HCT116 (cell line): ENCODE data around the gene DMKN. TPM values are rescaled to one million over a fixed set of nuclear protein-coding genes. Genes with fewer than 3 reads are reported as not detected.
A peak's percentile ranks its signal among the peaks of the same experiment; 100 is the strongest.

Experiments
- ATAC-seq: fragments of 200-7000 bp; cut with Tn5 transposase; 2 replicates; pipeline ENCODE4 v1.9.1; 2020; ENCODE audit warnings: mild to moderate bottlenecking, moderate library complexity
- BruUV-seq: library from RNA; stranded (reverse); fragments of 400-500 nt; replicated peaks from 2 replicates; lab custom pipeline; 2021; lab: Mats Ljungman, UMichigan
- CTCF ChIA-PET: fragments of 300-600 bp; sonication (Branson Sonifier 250); formaldehyde crosslinking; loops from one replicate; lab custom pipeline; 2021; ENCODE audit warnings: antibody characterized with exemption; lab: Charles Lee
- POLR2A ChIA-PET: fragments of 300-600, 350-600 bp; sonication (Branson Sonifier 250); formaldehyde crosslinking; loops from one replicate; lab custom pipeline; 2021; ENCODE audit warnings: antibody characterized with exemption; lab: Charles Lee
- RAD21 ChIA-PET, 2 experiments: fragments of 300-600 bp; sonication (Branson Sonifier 250); formaldehyde crosslinking; loops; one replicate each; lab custom pipeline; 2023; ENCODE audit warnings: low total read pairs in 2 of 2; ENCODE audit not compliant: uncharacterized antibody in 2 of 2, unreplicated experiment in 2 of 2, low non-redundant PET in 1 of 2; lab: Charles Lee
- DNase-seq: peaks from one replicate; pipeline ENCODE4 v3.0.0-alpha.2; 2010; ENCODE audit warnings: low read depth, low spot score
- H2AFZ ChIP-seq: fragments of 200-600 bp; shearing (Covaris generic), sonication (generic); 2 replicates; pipeline ENCODE4 v1.6.1; 2017; ENCODE audit warnings: low read depth, mixed run types, mixed read lengths, antibody characterized with exemption, low read length; ENCODE audit not compliant: poor library complexity, severe bottlenecking
- H3K27ac ChIP-seq: 2 replicates; pipeline ENCODE4 v1.5.1; 2012; ENCODE audit warnings: low read depth, low read length
- H3K27me3 ChIP-seq: fragments of 200-600 bp; sonication (generic); 2 replicates; pipeline ENCODE4 v1.6.1; 2016; ENCODE audit warnings: mixed run types, low read length, mixed read lengths; ENCODE audit not compliant: insufficient read depth
- H3K36me3 ChIP-seq, 2 experiments: fragments of 200-500 bp in 1 of 2; fragments of 200-600 bp in 1 of 2; sonication (Bioruptor generic) in 1 of 2; sonication (generic) in 1 of 2; 2 replicates each; pipeline versions ENCODE4 v1.5.1 to v1.6.1; 2014 to 2016; ENCODE audit warnings: low read length in 2 of 2, inconsistent platforms in 1 of 2, mixed read lengths in 1 of 2, mixed run types in 1 of 2; ENCODE audit not compliant: insufficient read depth in 2 of 2, control insufficient read depth in 1 of 2
- H3K4me1 ChIP-seq, 2 experiments: fragments of 200-600 bp in 1 of 2; sonication (generic) in 1 of 2; 2 replicates each; pipeline versions ENCODE4 v1.5.1 to v1.6.1; 2012 to 2017; ENCODE audit warnings: low read length in 2 of 2, inconsistent platforms in 1 of 2, mild to moderate bottlenecking in 1 of 2, mixed read lengths in 1 of 2, mixed run types in 1 of 2, moderate library complexity in 1 of 2; ENCODE audit not compliant: insufficient read depth in 2 of 2, control insufficient read depth in 1 of 2
- H3K4me2 ChIP-seq: fragments of 200-600 bp; sonication (generic); 2 replicates; pipeline ENCODE4 v1.6.1; 2017; ENCODE audit warnings: mixed run types, low read length, mixed read lengths
- H3K4me3 ChIP-seq, 2 experiments: fragments of 200-600 bp in 1 of 2; sonication (generic) in 1 of 2; replicated peaks in 1 of 2; 2 replicates each; pipeline ENCODE4 v1.5.1; 2011 to 2016; ENCODE audit warnings: low read length in 2 of 2, control low read depth in 1 of 2, low read depth in 1 of 2, mild to moderate bottlenecking in 1 of 2, mixed read lengths in 1 of 2, mixed run types in 1 of 2
- H3K79me2 ChIP-seq: fragments of 200-600 bp; sonication (generic); 2 replicates; pipeline ENCODE4 v1.6.1; 2017; ENCODE audit warnings: mild to moderate bottlenecking, mixed run types, low read length, moderate library complexity, mixed read lengths; ENCODE audit not compliant: insufficient read depth
- H3K9ac ChIP-seq: fragments of 200-600 bp; sonication (generic); 2 replicates; pipeline ENCODE4 v1.6.1; 2016; ENCODE audit warnings: low read length, mixed read lengths
- H3K9me2 ChIP-seq: fragments of 200-600 bp; sonication (generic), shearing (Covaris generic); 2 replicates; pipeline ENCODE4 v1.6.1; 2017; ENCODE audit warnings: mixed run types, mild to moderate bottlenecking, moderate library complexity; ENCODE audit not compliant: insufficient read depth
- H3K9me3 ChIP-seq, 2 experiments: fragments of 200-500 bp in 1 of 2; fragments of 200-600 bp in 1 of 2; sonication (Bioruptor generic) in 1 of 2; sonication (generic) in 1 of 2; 2 replicates each; pipeline ENCODE4 v1.6.1; 2014 to 2017; ENCODE audit warnings: low read length in 2 of 2, mixed read lengths in 2 of 2, inconsistent platforms in 1 of 2, low read depth in 1 of 2, mild to moderate bottlenecking in 1 of 2, mixed run types in 1 of 2, moderate library complexity in 1 of 2; ENCODE audit not compliant: control insufficient read depth in 1 of 2, insufficient read depth in 1 of 2
- H4K20me1 ChIP-seq: fragments of 200-600 bp; sonication (generic), shearing (Covaris generic); 2 replicates; pipeline ENCODE4 v1.6.1; 2017; ENCODE audit warnings: mixed run types, mild to moderate bottlenecking, moderate library complexity; ENCODE audit not compliant: insufficient read depth
- CTCF ChIP-seq, 3 experiments: fragments of 200-600 bp in 1 of 3; sonication (generic) in 1 of 3; IDR thresholded peaks in 2 of 3; conservative IDR thresholded peaks in 1 of 3; 2 replicates each; pipeline ENCODE4 v1.5.1; 2012 to 2017; ENCODE audit warnings: low read depth in 2 of 3, low read length in 2 of 3, antibody characterized with exemption in 1 of 3, borderline replicate concordance in 1 of 3, control low read depth in 1 of 3, mild to moderate bottlenecking in 1 of 3, mixed read lengths in 1 of 3, mixed run types in 1 of 3, moderate library complexity in 1 of 3; ENCODE audit not compliant: insufficient read depth in 1 of 3
- MAX ChIP-seq: IDR thresholded peaks from 2 replicates; pipeline ENCODE4 v1.6.1; 2012
- POLR2AphosphoS5 ChIP-seq: IDR thresholded peaks from 2 replicates; pipeline ENCODE4 v1.6.1; 2011; ENCODE audit warnings: mild to moderate bottlenecking, low read depth, low read length, moderate library complexity
- REST ChIP-seq: IDR thresholded peaks from 2 replicates; pipeline ENCODE4 v1.6.1; 2012; ENCODE audit warnings: low read depth
- TCF7L2 ChIP-seq: IDR thresholded peaks from 2 replicates; pipeline ENCODE4 v1.7.0; 2011; ENCODE audit warnings: borderline replicate concordance, inconsistent platforms; ENCODE audit not compliant: insufficient read depth, insufficient read length; ENCODE audit errors: extremely low read depth
- intact Hi-C: fragments of 100-400 bp; cut with micrococcal nuclease; formaldehyde crosslinking; loops from 2 replicates; pipeline ENCODE4 v1.10.0; 2022
- total RNA-seq: library from RNA; stranded (reverse); gene quantifications from one replicate; pipeline ENCODE4 v1.2.1, GENCODE V29; 2021; ENCODE audit not compliant: unreplicated experiment

Gene DMKN
- total RNA-seq, 1 experiment from 2014 or later = 246 TPM

DNA sequence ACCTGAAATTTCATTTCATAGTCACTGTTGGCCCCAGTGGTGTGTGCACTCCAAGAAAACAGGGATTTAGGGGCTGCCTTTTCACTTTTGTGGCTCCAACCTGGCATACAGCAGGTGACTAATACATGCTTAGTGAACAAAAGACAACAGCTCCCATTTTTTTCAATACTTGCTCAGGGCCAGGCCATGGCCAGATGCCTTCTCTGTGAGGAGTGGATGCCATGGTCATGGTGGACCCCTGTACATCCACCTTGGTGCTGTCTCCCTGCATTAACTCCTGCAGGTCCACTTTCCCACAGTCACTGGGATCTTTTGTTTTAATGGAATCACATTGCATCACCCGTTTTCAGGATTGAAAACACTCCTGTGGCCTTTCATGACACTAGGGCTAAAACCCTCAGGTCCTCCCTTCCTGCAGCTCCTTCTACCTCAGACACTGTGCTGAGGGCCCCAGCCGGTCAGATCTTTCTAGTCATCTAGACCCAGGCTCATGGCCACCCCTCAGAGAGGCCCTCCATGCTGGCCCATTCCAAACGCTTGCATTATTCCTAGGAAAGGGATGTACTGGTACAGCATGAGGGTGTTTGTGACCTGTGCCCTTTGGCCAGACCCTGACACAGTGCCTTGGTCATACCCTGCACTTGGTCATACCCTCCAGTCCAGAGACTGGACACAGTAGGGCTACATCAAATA lies 30.8 kb upstream of the DMKN start (continued):
- TF ChIP-seq CTCF (IDR thresholded peaks at IDR 0.05 in 2 of 3, conservative IDR thresholded peaks at IDR 0.05 in 1 of 3; ENCODE audit: borderline replicate concordance in 1 of 3, insufficient read depth in 1 of 3, low read depth in 2 of 3, low read length in 2 of 3) (no peak), REST (no peak), TCF7L2 (no peak)

DNA sequence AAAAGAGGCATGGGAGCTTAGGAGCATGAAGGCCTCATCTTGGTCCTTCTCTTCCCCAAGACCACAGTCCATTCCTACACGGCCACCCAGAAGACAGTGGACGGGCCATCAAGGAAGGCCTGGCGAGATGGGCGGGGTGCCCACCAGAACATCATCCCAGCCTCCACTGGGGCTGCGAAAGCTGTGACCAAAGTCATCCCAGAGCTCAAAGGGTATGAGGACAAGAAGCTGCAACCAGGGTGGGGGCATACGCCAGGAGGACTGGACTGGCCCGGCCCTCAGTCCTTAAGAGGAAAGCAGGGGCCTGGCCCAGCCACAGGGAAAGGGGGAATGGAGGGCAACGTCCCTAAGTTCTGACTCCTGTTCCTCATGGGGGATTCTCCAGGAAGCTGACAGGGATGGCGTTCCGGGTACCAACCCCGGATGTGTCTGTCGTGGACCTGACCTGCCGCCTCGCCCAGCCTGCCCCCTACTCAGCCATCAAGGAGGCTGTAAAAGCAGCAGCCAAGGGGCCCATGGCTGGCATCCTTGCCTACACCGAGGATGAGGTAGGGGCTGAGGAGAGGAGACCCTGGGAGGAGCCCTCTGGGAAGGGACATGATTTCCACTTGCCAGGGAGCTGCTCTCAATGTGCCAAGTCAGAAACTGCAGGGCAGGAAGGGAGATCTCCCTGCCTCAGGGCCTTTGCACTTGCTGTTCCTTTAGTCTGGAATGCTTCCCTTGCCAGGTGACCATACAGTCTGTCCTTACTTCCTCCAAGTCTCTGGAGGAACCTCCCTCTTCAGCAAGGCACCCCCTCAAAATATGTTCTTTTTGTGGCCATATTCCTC lies 30.0 kb upstream of the DMKN start:
- Histone ChIP-seq H4K20me1 (no peaks in the 10 kb centered on the region), H3K36me3 (peaks cover 11 to 42% of the 10 kb centered on the region in 2 experiments; a peak in 3 of 4 replicates)

More for the DNA sequence above, 30.0 kb upstream of the DMKN start:
- H3K27me3 ChIP-seq = no peaks in the 10 kb centered on the region
- H3K27ac ChIP-seq = no peak overlapping the region
- RAD21 ChIA-PET = no interaction called here
- BruUV-seq = no TSS peak
- TF ChIP-seq POLR2AphosphoS5 (0 out of 2 replicates have a peak, but pooled peaks have one; percentile 15), MAX (no peak)
- peaks cover 9 to 18% of the 10 kb centered on the region in 2 experiments for H3K4me1 ChIP-seq
- H3K9ac ChIP-seq = peak overlapping the region; percentile 100; the same call in 1 of the 2 replicates
- ATAC-seq (no peak), DNase-seq (no peak)
- no peak overlapping the region for H2AFZ ChIP-seq
- peaks cover 53% of the 10 kb centered on the region for H3K79me2 ChIP-seq
- no peaks in the 10 kb centered on the region for H3K9me3 ChIP-seq
- peak overlapping the region; percentile 69 to 100 for H3K4me3 ChIP-seq
- POLR2A ChIA-PET = interaction anchor here (0.8 kb wide), 1 partner anchor 100 kb away, joined by 3 read pairs; no protein-coding TSS in a partner anchor
- no peaks in the 10 kb centered on the region for H3K9me2 ChIP-seq
- H3K4me2 ChIP-seq = peak overlapping the region; percentile 98
- CTCF ChIA-PET = no interaction called here
- intact Hi-C loops = loop anchor here (10.0 kb wide), 1 partner anchor 391 kb away; the partner anchor contains the start of gene LRFN3
